GM12878 (cell line): Measurements from ENCODE around the gene C4orf17. TPM values are rescaled to one million over a fixed set of nuclear protein-coding genes. Genes with fewer than 3 reads are reported as not detected.

Source experiments
- CHD2 ChIP-seq: IDR thresholded peaks from 2 replicates; pipeline ENCODE4 v1.6.1; 2011; ENCODE audit warnings: low read depth, low read length, improper control_type of control experiment, borderline replicate concordance
- CHD4 ChIP-seq: fragments of 200-600 bp; sonication (generic); IDR thresholded peaks from 2 replicates; pipeline ENCODE4 v1.6.1; 2016; ENCODE audit warnings: mild to moderate bottlenecking
- CREM ChIP-seq: IDR thresholded peaks from 2 replicates; pipeline ENCODE4 v1.6.1; 2014; ENCODE audit warnings: antibody characterized with exemption, low read depth
- FOXK2 ChIP-seq: fragments of 450-650 bp; IDR thresholded peaks from 2 replicates; pipeline ENCODE4 v1.6.1; 2017; ENCODE audit warnings: mild to moderate bottlenecking, moderate library complexity
- GABPA ChIP-seq: IDR thresholded peaks from 2 replicates; pipeline ENCODE4 v1.6.1; 2014; ENCODE audit warnings: antibody characterized with exemption, low read depth, mild to moderate bottlenecking, inconsistent platforms
- HCFC1 ChIP-seq: fragments of 150-350 bp; IDR thresholded peaks from 2 replicates; pipeline ENCODE4 v1.6.1; 2014; ENCODE audit warnings: low read length
- MTA2 ChIP-seq: fragments of 450-650 bp; IDR thresholded peaks from 2 replicates; pipeline ENCODE4 v1.6.1; 2016; ENCODE audit warnings: low read depth, mild to moderate bottlenecking, moderate library complexity
- MTA3 ChIP-seq: IDR thresholded peaks from 2 replicates; pipeline ENCODE4 v1.6.1; 2012; ENCODE audit warnings: low read length, inconsistent platforms, borderline replicate concordance
- NFYA ChIP-seq: IDR thresholded peaks from 2 replicates; pipeline ENCODE4 v1.6.1; 2011; ENCODE audit warnings: low read depth, mild to moderate bottlenecking, low read length, improper control_type of control experiment, borderline replicate concordance
- PML ChIP-seq: IDR thresholded peaks from 2 replicates; pipeline ENCODE4 v1.6.1; 2012; ENCODE audit warnings: low read length, inconsistent platforms
- SMARCA5 ChIP-seq: fragments of 450-650 bp; IDR thresholded peaks from 2 replicates; pipeline ENCODE4 v1.6.1; 2017; ENCODE audit warnings: mild to moderate bottlenecking
- SP1 ChIP-seq: IDR thresholded peaks from one replicate; pipeline ENCODE4 v1.6.1; 2011; ENCODE audit warnings: low read depth, low read length
- SUZ12 ChIP-seq: fragments of 200-600 bp; sonication (generic); IDR thresholded peaks from one replicate; pipeline ENCODE4 v1.6.1; 2018; ENCODE audit warnings: antibody characterized with exemption, mild to moderate bottlenecking; ENCODE audit not compliant: unreplicated experiment
- TAF1 ChIP-seq: IDR thresholded peaks from 2 replicates; pipeline ENCODE4 v1.6.1; 2011; ENCODE audit warnings: mild to moderate bottlenecking, low read depth, low read length, borderline replicate concordance
- TARDBP ChIP-seq: IDR thresholded peaks from 2 replicates; pipeline ENCODE4 v1.6.1; 2016; ENCODE audit warnings: borderline replicate concordance
- TCF7 ChIP-seq: IDR thresholded peaks from 2 replicates; pipeline ENCODE4 v1.6.1; 2014; ENCODE audit warnings: antibody characterized with exemption, borderline replicate concordance
- ZNF217 ChIP-seq: fragments of 450-650 bp; IDR thresholded peaks from 2 replicates; pipeline ENCODE4 v1.6.1; 2017; ENCODE audit warnings: antibody characterized with exemption, mild to moderate bottlenecking
- polyA plus RNA-seq, 11 experiments: library from polyadenylated mRNA; depleted of rRNA in 4 of 11; unstranded in 6 of 11; stranded (reverse) in 5 of 11; fragments of >200 nt; fragmentation: Nextera tagmentation in 4 of 11; fragmentation: Illumina TruSeq in 1 of 11; extraction: Ambion mirVana in 4 of 11; extraction: Trizol in 1 of 11; gene quantifications; 1 replicate in 1 of 11; 2 replicates in 10 of 11; pipeline versions ENCODE4 v1.2.1 to v1.2.3, GENCODE V29; 2011 to 2016; ENCODE audit warnings: inconsistent platforms in 2 of 11, missing spikeins in 2 of 11, low read depth in 1 of 11
- total RNA-seq, 4 experiments: library from RNA; depleted of rRNA in 3 of 4; stranded (reverse); fragments of >200 nt in 3 of 4; fragmentation: Illumina TruSeq in 1 of 4; extraction: Trizol in 1 of 4; gene quantifications; 2 replicates each; pipeline versions ENCODE4 v1.2.1 to v1.2.3, GENCODE V29; 2013 to 2021
- TF ChIP-seq, protein P1 (sequence below): fragments of 450-650 bp; IDR thresholded peaks from 2 replicates; pipeline ENCODE4 v1.6.1; 2016; ENCODE audit warnings: mild to moderate bottlenecking, moderate library complexity, borderline replicate concordance
- TF ChIP-seq, protein P2 (sequence below): fragments of 450-650 bp; IDR thresholded peaks from 2 replicates; pipeline ENCODE4 v1.6.1; 2017; ENCODE audit warnings: mild to moderate bottlenecking, moderate library complexity
- TF ChIP-seq, protein P3 (sequence below): fragments of 450-650 bp; formaldehyde crosslinking; IDR thresholded peaks from 2 replicates; pipeline ENCODE4 v1.4.0; 2022; ENCODE audit warnings: mild to moderate bottlenecking, moderate library complexity

Gene C4orf17
- total and polyA plus RNA-seq, 10 of the 15 experiments (the other 5 are each of a cell fraction or from before 2014, with no cell fraction given) = not detected

DNA sequence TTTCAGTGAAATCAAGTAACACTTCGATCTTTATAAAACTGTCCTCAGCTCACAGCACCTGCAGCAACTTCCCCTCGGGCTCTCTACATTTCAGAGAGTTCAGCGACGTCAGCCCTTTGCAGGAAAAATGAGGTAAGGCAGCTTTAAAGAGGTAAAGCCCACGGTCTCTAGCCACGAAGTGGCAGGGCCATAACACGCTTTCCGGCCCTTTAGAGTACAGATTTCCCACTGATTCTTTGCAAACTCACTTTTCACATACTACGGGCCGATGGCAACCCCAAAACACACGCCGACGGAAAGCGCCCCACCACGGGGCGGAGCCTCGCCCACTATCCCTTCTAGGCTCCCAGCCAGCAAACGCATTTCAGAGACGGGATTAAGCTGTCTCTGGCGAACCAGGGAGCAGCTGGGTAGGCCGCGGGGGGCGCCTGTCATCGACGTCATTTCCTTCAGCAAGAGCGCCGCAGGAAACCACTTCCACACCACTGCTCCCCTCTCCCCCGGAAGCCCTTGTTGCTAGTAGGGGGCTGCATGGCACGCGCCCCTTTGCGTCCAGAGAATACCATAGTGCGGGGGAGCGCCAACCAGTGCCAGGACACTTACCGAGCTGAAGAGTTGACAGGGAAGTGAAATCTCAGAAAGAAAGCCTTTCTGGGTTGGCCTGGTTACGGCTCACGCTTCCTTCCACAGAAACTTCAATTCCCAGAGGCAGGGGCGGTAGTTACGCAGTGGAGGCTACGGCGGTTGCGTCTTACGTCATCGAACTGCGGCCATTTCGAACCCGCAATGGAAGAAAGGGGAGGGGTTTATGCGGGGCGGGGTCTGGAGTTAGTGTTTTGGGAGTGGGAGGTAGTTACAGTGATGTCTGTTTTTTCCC lies 52.7 kb downstream of the C4orf17 start, which contains the start of gene TRMT10A (continued):
- TF ChIP-seq, protein P1, sequence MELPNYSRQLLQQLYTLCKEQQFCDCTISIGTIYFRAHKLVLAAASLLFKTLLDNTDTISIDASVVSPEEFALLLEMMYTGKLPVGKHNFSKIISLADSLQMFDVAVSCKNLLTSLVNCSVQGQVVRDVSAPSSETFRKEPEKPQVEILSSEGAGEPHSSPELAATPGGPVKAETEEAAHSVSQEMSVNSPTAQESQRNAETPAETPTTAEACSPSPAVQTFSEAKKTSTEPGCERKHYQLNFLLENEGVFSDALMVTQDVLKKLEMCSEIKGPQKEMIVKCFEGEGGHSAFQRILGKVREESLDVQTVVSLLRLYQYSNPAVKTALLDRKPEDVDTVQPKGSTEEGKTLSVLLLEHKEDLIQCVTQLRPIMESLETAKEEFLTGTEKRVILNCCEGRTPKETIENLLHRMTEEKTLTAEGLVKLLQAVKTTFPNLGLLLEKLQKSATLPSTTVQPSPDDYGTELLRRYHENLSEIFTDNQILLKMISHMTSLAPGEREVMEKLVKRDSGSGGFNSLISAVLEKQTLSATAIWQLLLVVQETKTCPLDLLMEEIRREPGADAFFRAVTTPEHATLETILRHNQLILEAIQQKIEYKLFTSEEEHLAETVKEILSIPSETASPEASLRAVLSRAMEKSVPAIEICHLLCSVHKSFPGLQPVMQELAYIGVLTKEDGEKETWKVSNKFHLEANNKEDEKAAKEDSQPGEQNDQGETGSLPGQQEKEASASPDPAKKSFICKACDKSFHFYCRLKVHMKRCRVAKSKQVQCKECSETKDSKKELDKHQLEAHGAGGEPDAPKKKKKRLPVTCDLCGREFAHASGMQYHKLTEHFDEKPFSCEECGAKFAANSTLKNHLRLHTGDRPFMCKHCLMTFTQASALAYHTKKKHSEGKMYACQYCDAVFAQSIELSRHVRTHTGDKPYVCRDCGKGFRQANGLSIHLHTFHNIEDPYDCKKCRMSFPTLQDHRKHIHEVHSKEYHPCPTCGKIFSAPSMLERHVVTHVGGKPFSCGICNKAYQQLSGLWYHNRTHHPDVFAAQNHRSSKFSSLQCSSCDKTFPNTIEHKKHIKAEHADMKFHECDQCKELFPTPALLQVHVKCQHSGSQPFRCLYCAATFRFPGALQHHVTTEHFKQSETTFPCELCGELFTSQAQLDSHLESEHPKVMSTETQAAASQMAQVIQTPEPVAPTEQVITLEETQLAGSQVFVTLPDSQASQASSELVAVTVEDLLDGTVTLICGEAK = peak; percentile 97
- TF ChIP-seq GABPA (peak; percentile 97), SP1 (peak; percentile 65), PML (peak; percentile 74), TCF7 (no peak), NFYA (no peak), SUZ12 (no peak), TAF1 (peak; percentile 63; the same call in 1 of the 2 replicates), FOXK2 (no peak), CREM (peak; percentile 98), CHD4 (no peak), MTA2 (peak; percentile 72), TARDBP (peak; percentile 77), ZNF217 (no peak; the same call in 1 of the 2 replicates), SMARCA5 (peak; percentile 64; the same call in 1 of the 2 replicates), CHD2 (no peak), HCFC1 (peak; percentile 90), MTA3 (no peak)
- TF ChIP-seq, protein P2, sequence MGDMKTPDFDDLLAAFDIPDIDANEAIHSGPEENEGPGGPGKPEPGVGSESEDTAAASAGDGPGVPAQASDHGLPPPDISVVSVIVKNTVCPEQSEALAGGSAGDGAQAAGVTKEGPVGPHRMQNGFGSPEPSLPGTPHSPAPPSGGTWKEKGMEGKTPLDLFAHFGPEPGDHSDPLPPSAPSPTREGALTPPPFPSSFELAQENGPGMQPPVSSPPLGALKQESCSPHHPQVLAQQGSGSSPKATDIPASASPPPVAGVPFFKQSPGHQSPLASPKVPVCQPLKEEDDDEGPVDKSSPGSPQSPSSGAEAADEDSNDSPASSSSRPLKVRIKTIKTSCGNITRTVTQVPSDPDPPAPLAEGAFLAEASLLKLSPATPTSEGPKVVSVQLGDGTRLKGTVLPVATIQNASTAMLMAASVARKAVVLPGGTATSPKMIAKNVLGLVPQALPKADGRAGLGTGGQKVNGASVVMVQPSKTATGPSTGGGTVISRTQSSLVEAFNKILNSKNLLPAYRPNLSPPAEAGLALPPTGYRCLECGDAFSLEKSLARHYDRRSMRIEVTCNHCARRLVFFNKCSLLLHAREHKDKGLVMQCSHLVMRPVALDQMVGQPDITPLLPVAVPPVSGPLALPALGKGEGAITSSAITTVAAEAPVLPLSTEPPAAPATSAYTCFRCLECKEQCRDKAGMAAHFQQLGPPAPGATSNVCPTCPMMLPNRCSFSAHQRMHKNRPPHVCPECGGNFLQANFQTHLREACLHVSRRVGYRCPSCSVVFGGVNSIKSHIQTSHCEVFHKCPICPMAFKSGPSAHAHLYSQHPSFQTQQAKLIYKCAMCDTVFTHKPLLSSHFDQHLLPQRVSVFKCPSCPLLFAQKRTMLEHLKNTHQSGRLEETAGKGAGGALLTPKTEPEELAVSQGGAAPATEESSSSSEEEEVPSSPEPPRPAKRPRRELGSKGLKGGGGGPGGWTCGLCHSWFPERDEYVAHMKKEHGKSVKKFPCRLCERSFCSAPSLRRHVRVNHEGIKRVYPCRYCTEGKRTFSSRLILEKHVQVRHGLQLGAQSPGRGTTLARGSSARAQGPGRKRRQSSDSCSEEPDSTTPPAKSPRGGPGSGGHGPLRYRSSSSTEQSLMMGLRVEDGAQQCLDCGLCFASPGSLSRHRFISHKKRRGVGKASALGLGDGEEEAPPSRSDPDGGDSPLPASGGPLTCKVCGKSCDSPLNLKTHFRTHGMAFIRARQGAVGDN = 0 out of 2 replicates have a peak, but pooled peaks have one; percentile 65
- TF ChIP-seq, protein P3, sequence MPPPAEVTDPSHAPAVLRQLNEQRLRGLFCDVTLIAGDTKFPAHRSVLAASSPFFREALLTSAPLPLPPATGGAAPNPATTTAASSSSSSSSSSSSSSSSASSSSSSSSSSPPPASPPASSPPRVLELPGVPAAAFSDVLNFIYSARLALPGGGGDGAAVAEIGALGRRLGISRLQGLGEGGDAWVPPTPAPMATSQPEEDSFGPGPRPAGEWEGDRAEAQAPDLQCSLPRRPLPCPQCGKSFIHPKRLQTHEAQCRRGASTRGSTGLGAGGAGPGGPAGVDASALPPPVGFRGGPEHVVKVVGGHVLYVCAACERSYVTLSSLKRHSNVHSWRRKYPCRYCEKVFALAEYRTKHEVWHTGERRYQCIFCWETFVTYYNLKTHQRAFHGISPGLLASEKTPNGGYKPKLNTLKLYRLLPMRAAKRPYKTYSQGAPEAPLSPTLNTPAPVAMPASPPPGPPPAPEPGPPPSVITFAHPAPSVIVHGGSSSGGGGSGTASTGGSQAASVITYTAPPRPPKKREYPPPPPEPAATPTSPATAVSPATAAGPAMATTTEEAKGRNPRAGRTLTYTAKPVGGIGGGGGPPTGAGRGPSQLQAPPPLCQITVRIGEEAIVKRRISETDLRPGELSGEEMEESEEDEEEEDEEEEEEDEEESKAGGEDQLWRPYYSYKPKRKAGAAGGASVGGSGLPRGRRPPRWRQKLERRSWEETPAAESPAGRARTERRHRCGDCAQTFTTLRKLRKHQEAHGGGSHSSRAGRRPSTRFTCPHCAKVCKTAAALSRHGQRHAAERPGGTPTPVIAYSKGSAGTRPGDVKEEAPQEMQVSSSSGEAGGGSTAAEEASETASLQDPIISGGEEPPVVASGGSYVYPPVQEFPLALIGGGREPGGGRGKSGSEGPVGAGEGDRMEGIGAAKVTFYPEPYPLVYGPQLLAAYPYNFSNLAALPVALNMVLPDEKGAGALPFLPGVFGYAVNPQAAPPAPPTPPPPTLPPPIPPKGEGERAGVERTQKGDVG (CRISPR knock-in tag) = no peak
